H9 (cell line): Measurements from ENCODE around the gene HSD11B1L. TPM values are rescaled to one million over a fixed set of nuclear protein-coding genes. Genes with fewer than 3 reads are reported as not detected.

Experiments used
- DNase-seq: peaks from one replicate; pipeline ENCODE4 v3.0.0-alpha.2; 2017
- H2AFZ ChIP-seq: one replicate; pipeline ENCODE4 v1.6.1; 2013; ENCODE audit warnings: mild to moderate bottlenecking, low read length, control low read depth, moderate library complexity
- H2AK5ac ChIP-seq: 2 replicates; pipeline ENCODE4 v1.6.1; 2013; ENCODE audit warnings: low read length, control low read depth, mixed read lengths; ENCODE audit not compliant: insufficient read length
- H2BK120ac ChIP-seq: one replicate; pipeline ENCODE4 v1.6.1; 2013; ENCODE audit warnings: low read depth, mild to moderate bottlenecking, low read length, control low read depth, inconsistent platforms; ENCODE audit not compliant: poor library complexity, severe bottlenecking
- H2BK12ac ChIP-seq: 2 replicates; pipeline ENCODE4 v1.6.1; 2013; ENCODE audit warnings: low read length, control low read depth, mixed read lengths, low read depth; ENCODE audit not compliant: insufficient read length
- H2BK15ac ChIP-seq: 2 replicates; pipeline ENCODE4 v1.6.1; 2013; ENCODE audit warnings: low read depth, low read length, control low read depth
- H2BK20ac ChIP-seq: one replicate; pipeline ENCODE4 v1.6.1; 2013; ENCODE audit warnings: low read depth, mild to moderate bottlenecking, low read length, control low read depth, inconsistent platforms; ENCODE audit not compliant: poor library complexity, severe bottlenecking
- H2BK5ac ChIP-seq: 2 replicates; pipeline ENCODE4 v1.6.1; 2013; ENCODE audit warnings: low read length, control low read depth, mixed read lengths; ENCODE audit not compliant: insufficient read length
- H3K14ac ChIP-seq: 2 replicates; pipeline ENCODE4 v1.6.1; 2013; ENCODE audit warnings: low read length, control low read depth; ENCODE audit not compliant: insufficient read depth
- H3K18ac ChIP-seq: 2 replicates; pipeline ENCODE4 v1.6.1; 2013; ENCODE audit warnings: low read depth, mild to moderate bottlenecking, mixed read lengths, low read length, control low read depth; ENCODE audit not compliant: insufficient read length
- H3K23ac ChIP-seq: 2 replicates; pipeline ENCODE4 v1.6.1; 2013; ENCODE audit warnings: low read length, control low read depth, mixed read lengths, low read depth; ENCODE audit not compliant: insufficient read length
- H3K23me2 ChIP-seq: 2 replicates; pipeline ENCODE4 v1.6.1; 2013; ENCODE audit warnings: low read depth, mild to moderate bottlenecking, mixed read lengths, low read length, control low read depth; ENCODE audit not compliant: insufficient read length, poor library complexity, severe bottlenecking
- H3K27ac ChIP-seq: 2 replicates; pipeline ENCODE4 v1.5.1; 2013; ENCODE audit warnings: low read length, control low read depth, mixed read lengths, low read depth; ENCODE audit not compliant: insufficient read length
- H3K27me3 ChIP-seq: 2 replicates; pipeline ENCODE4 v1.6.1; 2013; ENCODE audit warnings: low read length, control low read depth, inconsistent platforms; ENCODE audit not compliant: insufficient read depth
- H3K4ac ChIP-seq: 2 replicates; pipeline ENCODE4 v1.6.1; 2013; ENCODE audit warnings: low read depth, mild to moderate bottlenecking, control low read depth, inconsistent platforms, low read length, moderate library complexity
- H3K4me1 ChIP-seq: 2 replicates; pipeline ENCODE4 v1.6.1; 2013; ENCODE audit warnings: low read length, control low read depth, inconsistent platforms; ENCODE audit not compliant: insufficient read depth
- H3K4me2 ChIP-seq: 2 replicates; pipeline ENCODE4 v1.6.1; 2013; ENCODE audit warnings: low read length, control low read depth, mixed read lengths; ENCODE audit not compliant: insufficient read length, insufficient read depth
- H3K56ac ChIP-seq: 2 replicates; pipeline ENCODE4 v1.6.1; 2013; ENCODE audit warnings: low read depth, mild to moderate bottlenecking, mixed read lengths, low read length, control low read depth; ENCODE audit not compliant: insufficient read length
- H3K79me1 ChIP-seq: 2 replicates; pipeline ENCODE4 v1.6.1; 2013; ENCODE audit warnings: low read depth, mild to moderate bottlenecking, moderate library complexity, low read length, control low read depth, inconsistent platforms; ENCODE audit not compliant: insufficient read depth, poor library complexity, severe bottlenecking
- H3K79me2 ChIP-seq: 2 replicates; pipeline ENCODE4 v1.6.1; 2013; ENCODE audit warnings: low read length, control low read depth, inconsistent platforms; ENCODE audit not compliant: insufficient read depth
- H3K9ac ChIP-seq: 2 replicates; pipeline ENCODE4 v1.6.1; 2013; ENCODE audit warnings: low read length, control low read depth, mixed read lengths; ENCODE audit not compliant: insufficient read length; ENCODE audit errors: extremely low read depth
- H3K9me3 ChIP-seq: one replicate; pipeline ENCODE4 v1.6.1; 2013; ENCODE audit warnings: low read depth, low read length, inconsistent platforms; ENCODE audit not compliant: control insufficient read depth
- H3T11ph ChIP-seq: one replicate; pipeline ENCODE4 v1.6.1; 2013; ENCODE audit warnings: mild to moderate bottlenecking, low read length, control low read depth, inconsistent platforms
- H4K20me1 ChIP-seq: one replicate; pipeline ENCODE4 v1.6.1; 2013; ENCODE audit not compliant: control insufficient read depth, insufficient read length, insufficient read depth
- H4K5ac ChIP-seq: 2 replicates; pipeline ENCODE4 v1.6.1; 2013; ENCODE audit warnings: low read depth, mild to moderate bottlenecking, mixed read lengths, low read length, control low read depth; ENCODE audit not compliant: insufficient read length
- H4K8ac ChIP-seq: replicated peaks from 2 replicates; pipeline ENCODE4 v1.6.1; 2013; ENCODE audit warnings: low read length, control low read depth, mixed read lengths, low read depth; ENCODE audit not compliant: insufficient read length
- H4K91ac ChIP-seq: 2 replicates; pipeline ENCODE4 v1.6.1; 2013; ENCODE audit warnings: low read depth, mild to moderate bottlenecking, moderate library complexity, mixed read lengths, low read length, control low read depth; ENCODE audit not compliant: insufficient read length
- H3K27ac Mint-ChIP-seq, 3 experiments: 2 replicates in 2 of 3; 3 replicates in 1 of 3; pipeline ENCODE4 v1.8.0; 2020 to 2021; ENCODE audit warnings: mixed read lengths in 3 of 3, mild to moderate bottlenecking in 1 of 3, moderate library complexity in 1 of 3
- H3K27me3 Mint-ChIP-seq: 2 replicates; pipeline ENCODE4 v1.8.0; 2021; ENCODE audit warnings: low read depth, mild to moderate bottlenecking, moderate library complexity, mixed read lengths
- H3K36me3 Mint-ChIP-seq, 3 experiments: 2 replicates in 2 of 3; 3 replicates in 1 of 3; pipeline ENCODE4 v1.8.0; 2020 to 2021; ENCODE audit warnings: low read depth in 3 of 3, mixed read lengths in 3 of 3; ENCODE audit not compliant: insufficient read depth in 1 of 3
- H3K4me1 Mint-ChIP-seq, 2 experiments: 2 replicates each; pipeline ENCODE4 v1.8.0; 2020; ENCODE audit warnings: mixed read lengths in 2 of 2
- H3K4me3 Mint-ChIP-seq, 2 experiments: 2 replicates in 1 of 2; 3 replicates in 1 of 2; pipeline ENCODE4 v1.8.0; 2020 to 2021; ENCODE audit warnings: mild to moderate bottlenecking in 2 of 2, mixed read lengths in 2 of 2, moderate library complexity in 1 of 2
- H3K9me3 Mint-ChIP-seq, 2 experiments: 2 replicates in 1 of 2; 3 replicates in 1 of 2; pipeline ENCODE4 v1.8.0; 2020; ENCODE audit warnings: mild to moderate bottlenecking in 2 of 2, mixed read lengths in 2 of 2, moderate library complexity in 1 of 2
- CTCF ChIP-seq: fragments of 200-600 bp; sonication (generic); conservative IDR thresholded peaks from 3 replicates; pipeline ENCODE4 v1.8.0; 2021; ENCODE audit warnings: antibody characterized with exemption, mild to moderate bottlenecking
- WGBS: extraction: QIAGEN DNeasy Blood & Tissue Kit; methylation state at CpG from one replicate; pipeline ENCODE4 v1.1.7; 2013; ENCODE audit warnings: missing lambda C conversion rate, low lambda C conversion rate, mixed read lengths; ENCODE audit not compliant: insufficient read length; ENCODE audit errors: extremely low coverage; 5-methylcytosine and 5-hydroxymethylcytosine counted together
- total RNA-seq: library from RNA; stranded (reverse); gene quantifications from 2 replicates; pipeline ENCODE4 v1.2.1, GENCODE V29; 2021

Gene HSD11B1L
- total RNA-seq, 1 experiment from 2014 or later: 9.3 TPM

DNA sequence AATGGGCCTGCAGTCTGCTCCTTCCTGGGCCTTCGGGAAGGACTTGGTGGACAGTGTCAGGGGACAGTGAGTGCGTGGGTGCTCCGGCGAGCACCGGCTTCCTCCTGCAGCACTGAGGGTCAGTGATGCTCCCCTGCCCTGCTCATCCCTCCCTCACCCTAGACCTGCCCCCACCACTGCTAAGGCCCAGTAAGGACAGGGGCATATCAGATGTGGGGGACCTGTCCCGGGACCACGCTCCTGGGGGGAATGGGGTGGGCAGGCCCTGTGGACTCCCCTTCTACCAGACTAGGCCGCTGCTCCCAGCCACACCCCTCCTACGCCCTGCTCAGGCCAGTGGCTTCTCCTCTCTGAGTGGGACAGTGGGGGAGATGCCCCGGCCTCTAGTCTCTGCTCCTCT, 3.7 kb upstream of the HSD11B1L start:
- Histone ChIP-seq H3T11ph (no peak overlapping the region), H2BK12ac (no peak overlapping the region), H3K9me3 (no peaks in the 10 kb centered on the region), H2AK5ac (no peak overlapping the region), H3K23ac (no peak overlapping the region), H2BK5ac (no peak overlapping the region), H2BK15ac (no peak overlapping the region), H4K8ac (no peak overlapping the region), H3K4ac (no peak overlapping the region), H3K23me2 (peaks cover 14% of the 10 kb centered on the region), H2AFZ (no peak overlapping the region), H4K91ac (no peak overlapping the region), H3K79me2 (no peaks in the 10 kb centered on the region), H3K14ac (no peak overlapping the region), H3K27me3 (no peaks in the 10 kb centered on the region), H4K20me1 (no peaks in the 10 kb centered on the region), H3K4me2 (no peak overlapping the region), H4K5ac (no peak overlapping the region), H3K4me1 (no peaks in the 10 kb centered on the region; the same call in 1 of the 2 replicates), H2BK120ac (no peak overlapping the region), H3K18ac (no peak overlapping the region), H3K27ac (no peak overlapping the region), H3K56ac (no peak overlapping the region), H3K9ac (no peak overlapping the region), H2BK20ac (no peak overlapping the region), H3K79me1 (no peaks in the 10 kb centered on the region)
- WGBS: no CpG with 5 or more reads among the region's 10 CpGs
- peaks cover 0 to 2% of the 10 kb centered on the region in 2 experiments; a peak in 2 of 5 replicates for H3K9me3 Mint-ChIP-seq
- DNase-seq: no peak
- peaks cover 8% of the 10 kb centered on the region for H3K27me3 Mint-ChIP-seq
- H3K4me1 Mint-ChIP-seq: peaks cover 19 to 27% of the 10 kb centered on the region in 2 experiments
- H3K4me3 Mint-ChIP-seq: no peak overlapping the region
- peaks cover 6 to 13% (median 9%) of the 10 kb centered on the region in 3 experiments; a peak in 5 of 7 replicates for H3K36me3 Mint-ChIP-seq
- no peak for TF ChIP-seq CTCF
- H3K27ac Mint-ChIP-seq: no peak overlapping the region; a peak in 1 of 7 replicates
